ENCODE measurements around the gene HSPG2.

DNA sequence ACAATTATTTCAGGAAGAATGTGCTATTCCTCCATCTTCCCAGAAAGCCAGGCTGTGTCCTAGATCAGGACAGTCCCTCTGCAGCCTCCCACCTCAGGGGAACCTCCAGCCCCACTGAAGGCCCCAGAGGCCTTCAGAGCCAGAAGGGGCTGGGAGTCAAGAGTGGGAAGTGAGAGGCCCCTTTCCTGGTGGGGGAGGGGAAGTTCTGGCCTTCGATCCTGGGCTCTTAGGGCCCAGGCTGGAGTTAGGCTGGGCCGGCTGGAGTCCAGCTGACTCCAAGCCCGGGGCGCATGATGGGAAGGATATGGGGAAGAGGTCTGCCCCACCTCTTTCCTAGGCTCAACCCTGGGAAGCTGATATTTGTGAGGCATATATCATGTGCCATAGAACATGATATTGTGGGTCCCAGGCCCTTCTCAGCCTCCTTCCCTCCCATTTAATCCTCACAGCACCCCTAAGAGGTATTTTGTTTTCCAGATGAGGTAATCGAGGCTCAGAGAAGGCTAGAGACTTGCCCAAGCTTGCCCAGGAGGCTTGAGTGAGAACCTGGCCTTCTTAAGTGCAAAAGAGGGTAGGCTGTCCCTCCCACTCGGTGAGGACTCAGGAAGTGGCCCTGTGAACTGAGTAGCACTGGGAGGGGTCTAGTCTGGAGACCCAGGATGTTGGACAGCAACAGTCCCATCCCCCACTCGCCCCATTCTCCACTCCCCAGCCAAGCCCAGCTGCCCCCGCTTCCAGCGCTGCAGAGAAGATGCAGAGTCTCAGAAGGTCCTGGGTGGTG is 18.6 kb upstream of the HSPG2 start:
- TF ChIP-seq, protein P1, sequence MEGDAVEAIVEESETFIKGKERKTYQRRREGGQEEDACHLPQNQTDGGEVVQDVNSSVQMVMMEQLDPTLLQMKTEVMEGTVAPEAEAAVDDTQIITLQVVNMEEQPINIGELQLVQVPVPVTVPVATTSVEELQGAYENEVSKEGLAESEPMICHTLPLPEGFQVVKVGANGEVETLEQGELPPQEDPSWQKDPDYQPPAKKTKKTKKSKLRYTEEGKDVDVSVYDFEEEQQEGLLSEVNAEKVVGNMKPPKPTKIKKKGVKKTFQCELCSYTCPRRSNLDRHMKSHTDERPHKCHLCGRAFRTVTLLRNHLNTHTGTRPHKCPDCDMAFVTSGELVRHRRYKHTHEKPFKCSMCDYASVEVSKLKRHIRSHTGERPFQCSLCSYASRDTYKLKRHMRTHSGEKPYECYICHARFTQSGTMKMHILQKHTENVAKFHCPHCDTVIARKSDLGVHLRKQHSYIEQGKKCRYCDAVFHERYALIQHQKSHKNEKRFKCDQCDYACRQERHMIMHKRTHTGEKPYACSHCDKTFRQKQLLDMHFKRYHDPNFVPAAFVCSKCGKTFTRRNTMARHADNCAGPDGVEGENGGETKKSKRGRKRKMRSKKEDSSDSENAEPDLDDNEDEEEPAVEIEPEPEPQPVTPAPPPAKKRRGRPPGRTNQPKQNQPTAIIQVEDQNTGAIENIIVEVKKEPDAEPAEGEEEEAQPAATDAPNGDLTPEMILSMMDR (IDR thresholded peaks at IDR 0.05; ENCODE audit: control extremely low read depth in 1 of 3, insufficient read depth in 1 of 3, low read depth in 1 of 3, low read length in 3 of 3): no peak
- TF ChIP-seq KDM1A (IDR thresholded peaks at IDR 0.05; ENCODE audit: borderline replicate concordance, low read length) (no peak), BACH1 (IDR thresholded peaks at IDR 0.05; ENCODE audit: low read length) (no peak), RBBP5 (IDR thresholded peaks at IDR 0.05; ENCODE audit: borderline replicate concordance, low read depth, low read length) (no peak), EP300 (IDR thresholded peaks at IDR 0.05; ENCODE audit: borderline replicate concordance in 1 of 2, low read depth in 2 of 2, low read length in 2 of 2) (no peak), TAF1 (IDR thresholded peaks at IDR 0.05; ENCODE audit: low read depth, low read length) (no peak), NANOG (IDR thresholded peaks at IDR 0.05; ENCODE audit: insufficient read depth, low read depth, low read length, poor library complexity, severe bottlenecking) (no peak), JUN (IDR thresholded peaks at IDR 0.05; ENCODE audit: low read depth, low read length) (no peak), CHD2 (IDR thresholded peaks at IDR 0.05; ENCODE audit: low read length) (no peak), EZH2 (IDR thresholded peaks at IDR 0.05; ENCODE audit: low read depth, low read length, severe bottlenecking) (no peak), JUND (IDR thresholded peaks at IDR 0.05; ENCODE audit: low read length) (no peak)
- TF ChIP-seq, protein P2, sequence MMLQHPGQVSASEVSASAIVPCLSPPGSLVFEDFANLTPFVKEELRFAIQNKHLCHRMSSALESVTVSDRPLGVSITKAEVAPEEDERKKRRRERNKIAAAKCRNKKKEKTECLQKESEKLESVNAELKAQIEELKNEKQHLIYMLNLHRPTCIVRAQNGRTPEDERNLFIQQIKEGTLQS (IDR thresholded peaks at IDR 0.05; ENCODE audit: insufficient read depth, low read depth, low read length): no peak
- TF ChIP-seq, protein P3, sequence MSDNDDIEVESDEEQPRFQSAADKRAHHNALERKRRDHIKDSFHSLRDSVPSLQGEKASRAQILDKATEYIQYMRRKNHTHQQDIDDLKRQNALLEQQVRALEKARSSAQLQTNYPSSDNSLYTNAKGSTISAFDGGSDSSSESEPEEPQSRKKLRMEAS (IDR thresholded peaks at IDR 0.05): no peak
- TF ChIP-seq, protein P4, sequence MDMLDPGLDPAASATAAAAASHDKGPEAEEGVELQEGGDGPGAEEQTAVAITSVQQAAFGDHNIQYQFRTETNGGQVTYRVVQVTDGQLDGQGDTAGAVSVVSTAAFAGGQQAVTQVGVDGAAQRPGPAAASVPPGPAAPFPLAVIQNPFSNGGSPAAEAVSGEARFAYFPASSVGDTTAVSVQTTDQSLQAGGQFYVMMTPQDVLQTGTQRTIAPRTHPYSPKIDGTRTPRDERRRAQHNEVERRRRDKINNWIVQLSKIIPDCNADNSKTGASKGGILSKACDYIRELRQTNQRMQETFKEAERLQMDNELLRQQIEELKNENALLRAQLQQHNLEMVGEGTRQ (IDR thresholded peaks at IDR 0.05; ENCODE audit: low read length): no peak
